ENCODE data around the gene HIBCH. TPM values are rescaled to one million over a fixed set of nuclear protein-coding genes. Genes with fewer than 3 reads are reported as not detected.

Gene HIBCH
- total and polyA plus RNA-seq, 2 of the 4 experiments (the other 2 are of a cell fraction) = 8.8 to 11.9 TPM

DNA sequence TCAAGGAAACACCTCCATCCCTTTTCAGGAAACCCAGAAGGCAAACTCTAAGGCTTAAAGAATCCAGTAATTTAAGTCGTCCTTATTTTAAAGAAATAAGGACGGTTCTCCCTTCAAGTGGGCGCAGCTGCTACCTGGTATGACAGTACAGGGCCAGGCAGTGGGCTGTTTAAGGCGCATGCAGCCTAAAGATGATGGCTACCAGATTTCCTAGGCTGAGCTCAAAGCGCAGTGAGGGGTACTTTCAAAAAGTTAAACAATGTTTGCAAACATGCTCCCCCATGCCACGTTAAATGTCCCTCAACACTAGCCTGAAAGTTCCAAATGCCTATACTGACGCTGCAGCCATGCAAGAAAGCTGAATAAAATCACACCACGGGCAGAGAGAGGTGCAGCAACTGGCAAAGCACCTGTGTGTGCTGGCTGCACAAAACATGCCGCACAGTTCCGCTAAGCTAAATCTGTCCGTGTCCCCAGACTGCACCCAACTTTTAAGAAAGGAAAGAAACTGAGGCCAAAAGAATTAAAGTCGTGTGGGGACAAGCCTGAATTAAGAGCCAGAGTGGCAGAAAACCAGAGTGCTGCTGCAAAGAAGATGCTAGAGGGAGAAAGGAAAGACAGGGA is 583 bp downstream of the HIBCH start:
- Histone ChIP-seq H3K4me2 (ENCODE audit: low read depth, low read length) (peak overlapping the region; percentile 93), H2BK120ac (ENCODE audit: low read depth, low read length) (no peak overlapping the region), H4K8ac (ENCODE audit: low read depth in 2 of 2, low read length in 2 of 2) (peak overlapping the region in 1 of 2 experiments; percentile 44; a peak in 3 of 4 replicates), H2BK5ac (ENCODE audit: low read depth, low read length, poor library complexity, severe bottlenecking) (peak overlapping the region; percentile 3), H3K79me1 (ENCODE audit: low read depth in 1 of 2, low read length in 2 of 2) (peaks cover 13 to 44% of the 10 kb centered on the region in 2 experiments), H2BK20ac (ENCODE audit: low read depth, low read length) (no peak overlapping the region), H3K9ac (ENCODE audit: low read depth, low read length) (peak overlapping the region; percentile 49), H3K23ac (ENCODE audit: low read depth, low read length) (peak overlapping the region; percentile 79), H2AK9ac (replicated peaks; ENCODE audit: low read depth, low read length, poor library complexity) (peak overlapping the region; percentile 5), H3K4ac (ENCODE audit: low read depth, low read length) (peak overlapping the region; percentile 38), H3K27ac (ENCODE audit: insufficient read depth, low read length) (peak overlapping the region; percentile 38), H3K14ac (replicated peaks; ENCODE audit: low read depth, low read length) (peak overlapping the region; percentile 67), H3K9me1 (ENCODE audit: insufficient read depth, low read length) (no peaks in the 10 kb centered on the region), H3K4me3 (ENCODE audit: insufficient read depth, low read depth, low read length) (peak overlapping the region; percentile 62), H2BK15ac (ENCODE audit: low read depth, low read length) (no peak overlapping the region), H3K27me3 (ENCODE audit: control insufficient read depth, insufficient read depth, low read length) (no peaks in the 10 kb centered on the region), H3K18ac (ENCODE audit: low read depth, low read length) (no peak overlapping the region), H3K9me3 (ENCODE audit: control insufficient read depth, insufficient read depth, low read length) (no peaks in the 10 kb centered on the region), H3K36me3 (ENCODE audit: control insufficient read depth, insufficient read depth, low read length) (no peaks in the 10 kb centered on the region), H3K56ac (ENCODE audit: extremely low read depth, insufficient read depth, low read length) (peak overlapping the region; percentile 33; the same call in 1 of the 2 replicates), H4K91ac (ENCODE audit: insufficient read depth, low read depth, low read length) (peak overlapping the region; percentile 15; the same call in 1 of the 2 replicates), H4K20me1 (ENCODE audit: insufficient read depth, low read length) (no peaks in the 10 kb centered on the region), H2AFZ (replicated peaks; ENCODE audit: low read length, poor library complexity) (peak overlapping the region; percentile 94), H2AK5ac (ENCODE audit: low read depth, low read length) (no peak overlapping the region), H4K5ac (ENCODE audit: low read depth, low read length) (peak overlapping the region; percentile 27; the same call in 1 of the 2 replicates), H3K4me1 (ENCODE audit: control insufficient read depth, insufficient read depth, low read length) (peaks cover 5% of the 10 kb centered on the region)
- dilution Hi-C loops (cut with HindIII; ENCODE audit: low sequenced_read_pairs, unreplicated experiment) = no loop called here
- 0% methylated on average over 5 of the region's 12 CpGs; no CpG with 5 or more reads in 1 of the 2 experiments for WGBS, 2 experiments (ENCODE audit: extremely low coverage in 2 of 2, insufficient read length in 1 of 2)
- DNase-seq (peak; percentile 12), ATAC-seq (ENCODE audit: low read depth) (peak; percentile 6)
- ChIA-PET POLR2A (ENCODE audit: unreplicated experiment) (interaction anchor here (1.2 kb wide), 1 partner anchor 16 kb away, joined by 5 read pairs; no protein-coding TSS in a partner anchor), CTCF (interaction anchor here (0.5 to 2.2 kb wide), 9 partner anchors 10 to 490 kb away, joined by 3 to 9 read pairs (median 3); partner anchors contain the start of gene INPP1)
- intact Hi-C loops (cut with micrococcal nuclease) = loop anchor here (10.0 kb wide), 1 partner anchor 534 kb away; the partner anchor contains the start of genes ORMDL1 and PMS1
- in situ Hi-C loops (cut with MboI; ENCODE audit: low sequenced_read_pairs) = no loop called here
- no TSS peak for BruUV-seq (replicated peaks)
- TF ChIP-seq SMC3 (IDR thresholded peaks at IDR 0.05; ENCODE audit: low read depth, low read length) (no peak), MXI1 (IDR thresholded peaks at IDR 0.05; ENCODE audit: borderline replicate concordance, low read depth, low read length) (no peak), RFX5 (IDR thresholded peaks at IDR 0.05; ENCODE audit: low read depth, low read length) (no peak), MAZ (IDR thresholded peaks at IDR 0.05; ENCODE audit: borderline replicate concordance, low read depth, low read length) (no peak), MAFK (IDR thresholded peaks at IDR 0.05; ENCODE audit: low read depth, low read length) (no peak), RAD21 (IDR thresholded peaks at IDR 0.05; ENCODE audit: low read length) (no peak), FOS (IDR thresholded peaks at IDR 0.05; ENCODE audit: low read depth, low read length) (no peak), RCOR1 (IDR thresholded peaks at IDR 0.05; ENCODE audit: insufficient replicate concordance, low read length) (no peak), NFE2L2 (IDR thresholded peaks at IDR 0.05; ENCODE audit: low read depth, low read length) (no peak), CEBPB (IDR thresholded peaks at IDR 0.05; ENCODE audit: low read depth, low read length) (no peak), POLR2A (IDR thresholded peaks at IDR 0.05; ENCODE audit: low read depth, low read length) (no peak), CHD1 (IDR thresholded peaks at IDR 0.05; ENCODE audit: low read depth, low read length) (no peak)
- TF ChIP-seq, protein P1, sequence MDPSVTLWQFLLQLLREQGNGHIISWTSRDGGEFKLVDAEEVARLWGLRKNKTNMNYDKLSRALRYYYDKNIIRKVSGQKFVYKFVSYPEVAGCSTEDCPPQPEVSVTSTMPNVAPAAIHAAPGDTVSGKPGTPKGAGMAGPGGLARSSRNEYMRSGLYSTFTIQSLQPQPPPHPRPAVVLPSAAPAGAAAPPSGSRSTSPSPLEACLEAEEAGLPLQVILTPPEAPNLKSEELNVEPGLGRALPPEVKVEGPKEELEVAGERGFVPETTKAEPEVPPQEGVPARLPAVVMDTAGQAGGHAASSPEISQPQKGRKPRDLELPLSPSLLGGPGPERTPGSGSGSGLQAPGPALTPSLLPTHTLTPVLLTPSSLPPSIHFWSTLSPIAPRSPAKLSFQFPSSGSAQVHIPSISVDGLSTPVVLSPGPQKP (IDR thresholded peaks at IDR 0.05; ENCODE audit: borderline replicate concordance, low read depth, low read length) = no peak
- TF ChIP-seq, protein P2, sequence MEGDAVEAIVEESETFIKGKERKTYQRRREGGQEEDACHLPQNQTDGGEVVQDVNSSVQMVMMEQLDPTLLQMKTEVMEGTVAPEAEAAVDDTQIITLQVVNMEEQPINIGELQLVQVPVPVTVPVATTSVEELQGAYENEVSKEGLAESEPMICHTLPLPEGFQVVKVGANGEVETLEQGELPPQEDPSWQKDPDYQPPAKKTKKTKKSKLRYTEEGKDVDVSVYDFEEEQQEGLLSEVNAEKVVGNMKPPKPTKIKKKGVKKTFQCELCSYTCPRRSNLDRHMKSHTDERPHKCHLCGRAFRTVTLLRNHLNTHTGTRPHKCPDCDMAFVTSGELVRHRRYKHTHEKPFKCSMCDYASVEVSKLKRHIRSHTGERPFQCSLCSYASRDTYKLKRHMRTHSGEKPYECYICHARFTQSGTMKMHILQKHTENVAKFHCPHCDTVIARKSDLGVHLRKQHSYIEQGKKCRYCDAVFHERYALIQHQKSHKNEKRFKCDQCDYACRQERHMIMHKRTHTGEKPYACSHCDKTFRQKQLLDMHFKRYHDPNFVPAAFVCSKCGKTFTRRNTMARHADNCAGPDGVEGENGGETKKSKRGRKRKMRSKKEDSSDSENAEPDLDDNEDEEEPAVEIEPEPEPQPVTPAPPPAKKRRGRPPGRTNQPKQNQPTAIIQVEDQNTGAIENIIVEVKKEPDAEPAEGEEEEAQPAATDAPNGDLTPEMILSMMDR (conservative IDR thresholded peaks at IDR 0.05; ENCODE audit: low read depth, low read length) = no peak
- TF ChIP-seq, protein P3, sequence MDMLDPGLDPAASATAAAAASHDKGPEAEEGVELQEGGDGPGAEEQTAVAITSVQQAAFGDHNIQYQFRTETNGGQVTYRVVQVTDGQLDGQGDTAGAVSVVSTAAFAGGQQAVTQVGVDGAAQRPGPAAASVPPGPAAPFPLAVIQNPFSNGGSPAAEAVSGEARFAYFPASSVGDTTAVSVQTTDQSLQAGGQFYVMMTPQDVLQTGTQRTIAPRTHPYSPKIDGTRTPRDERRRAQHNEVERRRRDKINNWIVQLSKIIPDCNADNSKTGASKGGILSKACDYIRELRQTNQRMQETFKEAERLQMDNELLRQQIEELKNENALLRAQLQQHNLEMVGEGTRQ (IDR thresholded peaks at IDR 0.05; ENCODE audit: low read depth, low read length) = no peak
